ENCODE data around the gene P2RX2.

Gene P2RX2

DNA sequence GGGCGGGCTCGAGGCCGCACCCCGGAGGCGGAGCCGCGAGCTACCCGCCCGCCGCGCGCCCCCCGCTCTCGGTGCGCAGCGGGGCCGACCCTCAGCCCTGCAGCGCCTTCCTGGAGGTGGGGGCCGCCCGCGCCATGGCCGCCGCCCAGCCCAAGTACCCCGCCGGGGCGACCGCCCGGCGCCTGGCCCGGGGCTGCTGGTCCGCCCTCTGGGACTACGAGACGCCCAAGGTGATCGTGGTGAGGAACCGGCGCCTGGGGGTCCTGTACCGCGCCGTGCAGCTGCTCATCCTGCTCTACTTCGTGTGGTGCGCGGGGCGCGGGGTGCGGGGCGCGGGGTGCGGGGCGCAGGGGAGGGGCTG is at the start of gene P2RX2:
TSS of gene P2RX2 (plus strand) at position 94 of the 361 bp plus-strand sequence. CDS start at position 135, 41 bp downstream.
- FAIRE-seq = no peak
- no peak for DNase-seq (ENCODE audit: insufficient read length, low spot score)

DNA sequence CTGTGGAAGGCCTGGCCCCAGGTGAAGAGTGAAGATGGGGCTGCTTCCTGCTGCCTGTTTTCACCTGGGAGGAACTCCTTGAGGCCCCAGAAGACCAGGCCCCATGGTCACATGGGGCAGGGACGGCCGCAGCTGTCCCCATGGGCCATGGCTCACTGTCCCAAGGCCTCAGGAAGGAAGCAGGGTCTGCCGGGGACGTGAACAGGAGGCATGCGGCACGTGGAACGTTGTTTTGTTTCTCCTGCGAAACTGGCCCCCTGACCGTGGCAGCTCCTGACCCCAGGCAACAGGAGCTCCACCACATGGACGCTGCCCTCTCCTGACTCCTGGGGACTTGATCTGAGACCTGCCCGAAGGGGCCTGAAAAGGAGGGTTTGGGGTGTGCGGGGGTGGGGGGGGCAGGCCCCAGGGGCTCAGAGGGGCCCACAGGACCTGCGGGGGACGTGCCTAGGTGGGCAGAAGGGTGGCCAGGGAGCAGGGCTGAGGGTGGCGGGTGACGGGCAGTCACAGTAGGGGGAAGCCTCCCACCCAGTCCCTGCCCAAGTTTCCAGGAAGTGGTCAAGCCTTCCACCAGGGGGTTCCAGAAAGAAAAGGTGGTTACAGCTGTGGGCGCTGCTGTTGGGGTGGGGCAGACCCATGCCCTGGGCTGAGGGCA is 49.6 kb upstream of the P2RX2 start:
- no peak for FAIRE-seq

DNA sequence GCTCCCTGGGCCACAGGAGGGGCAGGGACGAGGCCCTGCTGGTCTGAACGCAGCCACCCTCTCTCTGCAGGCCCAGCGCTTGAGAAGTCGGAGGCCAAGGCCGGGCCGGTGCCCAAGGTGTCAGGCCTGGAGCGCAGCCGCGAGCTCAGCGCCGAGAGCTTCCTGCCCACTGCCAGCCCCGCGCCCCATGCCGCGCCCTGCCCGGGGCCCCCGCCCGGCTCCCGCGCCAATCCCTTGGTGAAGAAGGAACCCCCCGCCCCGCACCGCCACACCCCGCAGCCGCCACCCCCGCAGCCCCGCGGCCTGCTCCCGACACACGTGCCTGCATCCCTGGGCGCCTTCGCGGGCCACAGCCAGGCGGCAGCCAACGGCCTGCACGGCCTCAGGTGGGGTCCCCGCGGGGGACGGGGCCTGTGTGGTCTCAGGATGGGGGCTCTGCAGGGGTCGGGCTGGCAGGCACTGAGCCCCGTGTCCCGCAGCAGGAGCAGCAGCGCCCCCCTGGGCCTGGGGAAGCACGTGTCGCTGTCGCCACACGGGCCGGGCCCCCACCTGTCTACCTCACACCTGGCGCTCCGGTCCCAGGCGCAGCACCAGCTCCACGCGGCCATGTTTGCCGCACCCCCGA is 48.6 kb upstream of the P2RX2 start:
- DNase-seq (ENCODE audit: insufficient read length, low spot score) = no peak
- FAIRE-seq = no peak

More for the DNA sequence above, 49.6 kb upstream of the P2RX2 start:
- DNase-seq (ENCODE audit: insufficient read length, low spot score) = no peak

DNA sequence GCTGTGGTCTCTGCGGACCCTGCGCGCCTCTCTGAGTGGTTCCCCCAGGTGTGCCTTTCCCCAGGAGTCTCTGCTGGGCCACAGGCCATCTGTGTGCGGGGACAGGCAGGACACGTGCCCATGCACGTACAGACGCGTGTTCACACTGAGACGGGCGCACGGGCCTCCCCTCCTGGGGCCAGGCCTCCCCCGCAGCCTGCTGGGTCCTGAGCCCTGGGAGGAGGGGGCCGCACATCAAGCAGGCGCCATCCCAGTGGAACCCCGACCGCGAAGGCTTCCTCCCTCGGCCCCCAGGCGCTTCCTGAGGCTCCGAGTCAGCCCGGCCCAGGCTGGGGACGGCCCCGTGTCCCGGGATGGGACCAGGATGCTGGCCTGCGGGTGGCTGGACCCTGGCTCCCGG is 47.9 kb upstream of the P2RX2 start:
- DNase-seq (ENCODE audit: insufficient read length, low spot score) (no peak), FAIRE-seq (no peak)

DNA sequence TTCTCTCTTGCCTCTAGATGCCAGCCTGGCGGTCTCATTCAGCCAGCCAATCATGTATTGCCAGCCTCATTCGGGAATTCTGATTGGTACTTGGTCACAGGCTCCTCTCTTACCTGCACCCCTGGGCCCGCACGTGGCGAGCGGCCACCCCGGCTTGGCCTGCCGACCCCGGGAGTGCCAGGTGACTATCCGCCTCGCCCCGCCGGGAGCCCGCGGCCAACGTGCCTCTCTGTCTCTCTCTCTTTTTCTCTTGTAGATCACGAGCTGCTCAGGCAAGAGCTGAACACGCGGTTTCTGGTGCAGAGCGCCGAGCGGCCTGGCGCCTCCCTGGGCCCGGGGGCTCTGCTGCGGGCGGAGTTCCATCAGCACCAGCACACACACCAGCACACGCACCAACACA is 47.5 kb upstream of the P2RX2 start:
- no peak for DNase-seq (ENCODE audit: insufficient read length, low spot score)

DNA sequence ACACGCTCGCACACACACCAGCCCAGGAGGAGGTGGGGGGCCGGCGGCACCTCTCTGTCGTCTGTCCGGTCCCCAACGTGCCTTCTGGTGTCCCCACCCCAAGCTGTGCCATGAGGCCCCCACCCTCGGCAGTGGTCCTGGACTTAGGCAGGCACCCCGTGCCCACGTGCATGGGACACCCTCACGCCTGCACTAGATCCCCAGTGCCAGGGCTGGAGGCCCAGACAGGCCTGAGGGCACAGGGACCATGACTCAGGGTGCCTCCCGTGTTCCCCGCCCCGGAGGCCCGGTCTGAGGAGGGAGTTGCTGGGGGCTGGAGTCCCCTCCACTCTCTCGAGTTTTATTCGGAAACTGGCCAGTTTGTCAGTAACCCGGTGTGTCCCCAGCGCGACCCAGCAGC is 47.0 kb upstream of the P2RX2 start:
- DNase-seq (ENCODE audit: insufficient read length, low spot score) (no peak), FAIRE-seq (no peak)

More for the DNA sequence above, 47.5 kb upstream of the P2RX2 start:
- no peak for FAIRE-seq

DNA sequence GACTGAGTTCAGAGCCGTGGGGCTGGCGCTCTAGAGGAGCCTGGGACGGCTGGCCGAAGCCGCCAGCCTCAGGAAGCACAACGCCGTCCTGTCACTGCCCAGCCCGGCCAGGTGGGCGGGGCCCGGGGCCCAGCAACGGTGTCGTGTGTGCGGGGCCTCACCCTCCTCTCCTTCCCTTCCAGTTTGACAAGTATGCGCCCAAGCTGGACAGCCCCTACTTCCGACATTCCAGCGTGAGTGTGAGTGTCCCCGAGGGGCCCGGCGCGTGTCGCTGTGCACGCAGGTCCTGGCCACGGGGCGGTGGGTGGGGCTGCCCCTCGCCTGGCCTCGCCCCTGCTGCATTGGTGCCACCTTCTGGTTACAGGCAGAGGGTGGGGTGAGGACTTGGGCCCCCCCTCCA is 46.5 kb upstream of the P2RX2 start:
- DNase-seq (ENCODE audit: insufficient read length, low spot score) (no peak), FAIRE-seq (no peak)

DNA sequence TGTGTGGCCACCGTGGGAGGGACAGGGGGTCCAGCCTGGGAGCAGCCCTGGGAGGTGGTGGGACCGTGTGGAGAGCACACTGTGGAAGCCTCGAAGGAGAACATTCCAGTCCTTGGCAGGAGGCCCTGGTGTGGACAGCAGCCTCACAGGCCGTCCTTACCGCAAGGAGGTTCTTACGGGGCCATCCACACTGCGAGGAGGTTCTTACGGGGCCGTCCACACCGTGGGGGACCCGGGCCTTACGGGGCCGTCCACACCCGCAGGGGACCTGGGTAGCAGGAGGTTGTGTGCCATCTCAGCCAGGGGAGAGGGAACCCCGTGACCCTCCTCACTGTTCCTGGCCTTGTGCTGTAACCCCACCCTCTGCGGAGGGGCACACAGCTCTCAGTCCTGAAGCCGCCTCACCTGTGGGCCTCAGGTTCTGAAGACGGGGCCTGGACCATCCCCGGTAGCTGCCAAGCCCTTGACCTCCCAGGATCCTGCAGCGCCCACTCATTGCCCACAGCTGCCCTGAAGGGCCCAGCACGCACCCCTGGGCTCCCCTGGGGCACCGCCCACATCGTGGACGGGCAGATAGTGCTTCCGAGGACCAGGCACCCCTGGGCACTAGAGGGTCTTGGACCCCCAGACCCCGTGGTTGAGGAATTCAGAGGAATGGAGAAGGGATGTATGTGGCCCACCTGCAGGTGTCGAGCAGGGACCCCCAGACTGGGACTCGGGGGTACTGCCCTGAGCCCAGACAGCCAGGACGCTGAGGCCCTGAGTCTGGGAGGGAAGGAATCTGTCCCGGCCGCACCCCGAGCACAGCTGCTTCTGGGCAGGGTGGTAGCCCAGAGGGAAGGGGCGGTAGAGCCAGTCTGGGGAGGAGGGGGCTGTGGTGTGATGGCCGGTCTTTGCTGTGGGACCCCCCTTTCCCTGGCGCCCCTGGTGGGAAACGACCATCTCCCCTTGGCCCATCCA is 45.5 kb upstream of the P2RX2 start:
- no peak for DNase-seq (ENCODE audit: insufficient read length, low spot score)
- FAIRE-seq = no peak

DNA sequence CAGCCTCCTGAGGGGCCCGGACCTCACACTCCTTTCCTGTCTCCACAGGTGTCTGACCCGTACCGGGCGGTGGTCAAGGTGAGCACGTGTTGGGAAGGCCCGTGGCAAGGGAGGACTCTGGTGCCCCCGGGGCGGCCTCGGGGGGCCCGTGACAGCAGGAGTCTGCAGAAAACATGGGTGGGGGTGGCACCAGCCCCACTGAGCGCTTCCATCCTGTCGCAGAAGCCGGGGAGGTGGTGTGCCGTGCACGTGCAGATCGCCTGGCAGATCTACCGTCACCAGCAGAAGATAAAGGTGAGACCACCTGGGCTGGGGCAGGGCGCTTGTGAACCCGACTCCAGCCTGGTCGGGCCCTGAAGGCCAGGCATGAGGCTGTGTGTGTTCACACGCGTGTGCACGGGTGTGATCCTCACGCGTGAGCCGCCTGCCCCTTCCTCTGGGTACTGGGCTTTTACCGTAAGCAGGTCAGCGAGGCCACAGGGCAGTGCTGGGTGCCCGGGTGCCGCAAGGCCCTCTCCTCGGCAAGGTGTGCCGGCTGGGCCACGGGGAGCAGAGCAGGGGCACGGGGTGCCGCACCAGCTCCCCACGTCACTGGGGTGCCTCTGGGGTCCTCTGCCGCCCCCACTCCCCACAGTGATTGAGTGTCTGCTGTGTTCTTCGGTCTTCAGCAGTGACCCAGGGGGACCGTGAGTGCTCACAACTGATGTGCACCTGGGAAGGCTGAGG is 44.1 kb upstream of the P2RX2 start:
- no peak for DNase-seq (ENCODE audit: insufficient read length, low spot score)
- no peak for FAIRE-seq

DNA sequence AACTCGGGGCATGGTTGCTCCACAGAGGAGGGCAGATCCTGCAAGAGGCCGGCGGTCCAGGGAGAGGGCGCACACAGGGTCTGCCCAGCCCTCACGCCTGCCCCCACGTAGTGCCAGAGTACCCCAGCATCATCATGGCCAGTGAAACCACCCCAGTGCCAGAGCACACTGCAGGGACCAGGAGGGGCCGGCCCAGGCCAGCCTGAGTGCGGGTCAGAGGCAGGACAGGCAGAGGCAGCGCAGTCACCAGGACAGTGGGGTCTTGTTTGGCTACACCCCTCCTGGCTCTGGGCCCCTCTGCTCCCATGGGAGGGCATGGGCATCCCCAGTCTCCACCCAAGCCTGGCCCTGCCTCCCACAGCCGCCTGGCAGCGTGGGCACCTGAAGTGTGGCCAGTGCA is 42.9 kb upstream of the P2RX2 start:
- FAIRE-seq = no peak
- no peak for DNase-seq (ENCODE audit: insufficient read length, low spot score)

DNA sequence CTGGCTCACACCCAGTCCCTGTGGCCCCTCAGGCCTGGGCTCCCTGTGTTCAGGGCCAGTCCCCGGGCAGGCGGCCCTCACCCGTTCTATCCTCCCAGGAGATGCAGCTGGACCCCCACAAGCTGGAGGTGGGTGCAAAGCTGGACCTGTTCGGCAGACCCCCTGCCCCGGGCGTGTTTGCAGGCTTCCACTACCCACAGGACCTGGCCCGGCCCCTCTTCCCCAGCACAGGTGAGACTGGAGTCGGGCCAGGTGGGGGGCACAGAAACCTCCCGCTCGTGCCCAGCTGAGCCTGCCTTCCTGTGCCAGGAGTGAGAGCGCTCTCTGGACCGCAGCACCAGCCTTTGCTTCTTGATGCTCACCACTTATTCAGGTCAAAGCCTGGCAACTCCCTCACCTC is 41.9 kb upstream of the P2RX2 start:
- FAIRE-seq (no peak), DNase-seq (ENCODE audit: insufficient read length, low spot score) (no peak)

DNA sequence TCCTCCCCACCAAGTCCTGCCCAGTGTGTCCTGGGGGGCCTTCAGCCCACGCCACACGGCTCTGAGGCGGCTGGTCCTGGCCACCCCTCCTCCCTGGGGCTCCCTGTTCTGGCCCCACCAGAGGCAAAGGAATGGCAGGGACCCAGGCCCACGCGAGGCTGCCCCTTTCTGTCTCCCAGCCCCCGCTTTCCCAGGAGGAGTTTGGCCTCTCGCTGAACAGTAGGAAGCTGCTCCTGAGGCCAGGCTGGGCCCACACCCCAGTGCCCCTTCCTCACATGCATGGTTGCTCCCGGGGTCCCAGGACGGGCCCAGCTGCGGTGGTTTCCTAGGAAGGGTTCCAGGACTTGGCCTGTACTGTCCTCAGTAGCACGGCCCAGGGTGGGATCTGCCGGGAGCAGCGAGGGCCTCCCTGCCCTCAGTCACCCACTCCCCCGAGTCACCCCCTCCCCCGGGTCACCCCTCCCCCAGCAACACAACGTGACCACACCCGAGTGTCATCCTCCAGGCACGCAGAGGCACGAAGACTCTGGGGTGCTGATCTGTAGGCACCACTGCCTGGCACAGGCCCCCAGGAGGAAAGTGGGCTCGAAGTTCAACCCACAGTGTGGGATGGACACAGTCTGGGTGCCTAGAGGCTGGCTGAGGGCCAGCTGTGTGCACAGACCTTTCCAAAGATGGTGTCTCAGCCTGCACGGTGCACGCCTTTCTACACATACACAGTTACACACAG is 41.2 kb upstream of the P2RX2 start:
- DNase-seq (ENCODE audit: insufficient read length, low spot score) = no peak
- FAIRE-seq = no peak

DNA sequence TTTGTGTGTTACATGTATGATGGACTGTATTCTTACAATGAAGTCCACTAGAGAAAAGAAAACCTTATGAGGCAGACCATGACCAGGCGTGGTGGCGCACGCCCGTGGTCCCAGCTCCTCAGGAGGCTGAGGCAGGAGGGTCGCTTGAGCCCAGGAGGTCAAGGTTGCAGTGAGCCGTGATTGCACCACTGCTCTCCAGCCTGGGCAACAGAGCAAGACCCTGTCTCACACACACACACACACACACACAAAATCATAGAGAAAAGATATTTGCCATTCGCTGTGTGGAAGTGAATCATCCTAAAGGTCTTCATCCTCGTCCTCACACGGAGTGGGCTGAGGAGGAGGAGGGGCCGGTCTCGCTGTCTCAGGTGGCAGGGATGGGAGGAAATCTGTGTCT is 40.5 kb upstream of the P2RX2 start:
- DNase-seq (ENCODE audit: insufficient read length, low spot score) (no peak), FAIRE-seq (no peak)

DNA sequence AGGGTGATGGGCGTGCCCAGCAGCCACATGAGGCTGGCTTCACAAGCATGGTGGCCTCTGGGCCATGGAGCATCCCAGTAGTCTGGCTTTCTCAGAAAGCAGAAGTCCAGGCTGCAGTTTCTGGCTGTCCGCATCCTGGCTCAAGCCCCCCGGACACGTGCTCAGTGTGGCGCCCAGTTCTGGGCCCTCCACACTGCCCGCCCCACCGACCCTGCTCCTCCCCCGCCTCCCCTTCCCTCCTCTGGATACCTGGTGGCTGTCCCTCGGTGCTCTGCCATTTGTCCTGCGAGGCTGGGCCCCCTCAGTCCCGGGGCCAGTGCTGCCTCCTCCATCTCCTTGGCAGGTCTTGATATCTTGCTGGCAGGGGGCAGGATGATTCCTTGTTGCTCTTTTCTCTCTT is 39.8 kb upstream of the P2RX2 start:
- DNase-seq (ENCODE audit: insufficient read length, low spot score) (no peak), FAIRE-seq (no peak)

DNA sequence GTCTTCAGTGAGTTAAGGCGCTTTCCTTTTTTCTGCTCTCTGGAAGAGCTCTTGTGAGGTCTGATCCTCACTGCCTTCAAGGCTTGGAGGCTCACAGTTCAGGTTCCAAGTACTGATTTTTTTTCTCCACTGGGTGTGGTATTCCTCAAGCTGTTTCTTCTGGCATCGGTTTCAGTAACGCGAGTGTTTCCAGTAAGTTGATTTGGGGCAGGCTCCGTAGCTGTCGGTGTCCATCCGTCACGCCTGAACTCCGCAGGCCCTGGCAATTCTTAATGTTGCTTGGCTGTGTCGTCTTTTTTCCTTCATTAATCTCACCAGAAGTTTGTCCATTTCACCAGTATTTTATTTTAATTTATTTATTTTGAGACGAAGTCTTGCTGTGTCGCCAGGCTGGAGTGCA is 38.8 kb upstream of the P2RX2 start:
- FAIRE-seq = no peak
- no peak for DNase-seq (ENCODE audit: insufficient read length, low spot score)

DNA sequence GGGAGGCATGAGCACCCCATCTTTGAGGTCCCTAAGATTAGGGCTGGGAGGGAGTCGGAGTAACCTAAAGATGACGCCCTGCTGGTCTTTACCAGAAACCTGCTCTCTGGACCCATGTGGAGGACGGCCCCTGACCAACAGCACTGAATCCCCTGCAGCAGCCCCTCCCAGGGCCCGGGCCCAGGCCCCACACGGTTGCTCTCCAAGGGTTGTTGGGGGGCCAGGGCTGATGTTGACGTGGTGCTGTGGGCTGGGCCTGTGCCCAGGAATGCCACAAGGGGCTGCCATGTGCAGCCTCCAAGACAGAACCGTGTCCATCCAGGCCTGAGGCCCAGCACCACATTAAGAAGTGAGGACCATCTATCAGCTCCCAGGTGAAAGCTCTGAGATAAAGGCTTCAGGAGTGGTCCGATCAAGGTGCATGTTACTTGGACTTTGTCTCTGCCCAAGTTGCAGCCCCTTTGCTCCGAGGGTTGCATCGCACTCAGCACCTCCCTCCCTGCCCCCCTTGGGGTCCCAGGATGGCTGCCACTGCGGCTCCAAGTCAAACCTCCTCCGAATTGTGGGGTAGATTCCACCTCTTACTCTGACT is 37.8 kb upstream of the P2RX2 start:
- DNase-seq (ENCODE audit: insufficient read length, low spot score) (no peak), FAIRE-seq (no peak)

DNA sequence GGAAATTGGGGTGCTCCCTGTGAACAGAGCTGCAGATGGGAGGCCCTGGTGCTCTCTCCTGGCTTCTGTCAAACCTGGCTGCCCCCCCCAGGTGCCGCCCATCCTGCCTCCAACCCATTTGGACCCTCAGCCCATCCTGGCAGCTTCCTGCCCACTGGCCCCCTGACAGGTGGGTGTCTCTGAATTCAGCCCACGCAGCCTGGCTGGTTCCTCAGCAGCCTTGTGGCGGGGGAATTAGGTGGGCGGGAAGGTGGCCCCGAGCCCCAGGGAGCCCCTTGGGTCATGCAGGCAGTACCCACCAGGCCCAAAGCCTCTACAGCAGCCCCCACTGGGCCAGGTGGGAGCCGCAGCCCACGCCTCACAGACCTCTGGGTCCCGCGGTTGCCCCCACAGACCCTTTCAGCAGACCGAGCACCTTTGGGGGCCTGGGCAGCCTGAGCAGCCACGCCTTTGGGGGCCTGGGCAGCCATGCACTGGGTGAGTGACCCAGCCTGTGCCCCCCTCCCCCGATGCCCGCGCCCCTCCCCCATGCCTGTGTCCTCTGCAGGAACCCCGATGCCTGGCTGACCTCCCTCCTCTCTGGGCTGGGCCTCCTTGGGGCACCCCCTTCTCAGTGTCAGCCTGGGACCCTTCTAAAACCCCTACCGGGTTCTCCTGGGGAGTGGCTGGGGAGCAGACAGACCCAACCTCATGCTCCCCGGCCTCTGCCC is 37.1 kb upstream of the P2RX2 start:
- DNase-seq (ENCODE audit: insufficient read length, low spot score) (no peak), FAIRE-seq (no peak)

DNA sequence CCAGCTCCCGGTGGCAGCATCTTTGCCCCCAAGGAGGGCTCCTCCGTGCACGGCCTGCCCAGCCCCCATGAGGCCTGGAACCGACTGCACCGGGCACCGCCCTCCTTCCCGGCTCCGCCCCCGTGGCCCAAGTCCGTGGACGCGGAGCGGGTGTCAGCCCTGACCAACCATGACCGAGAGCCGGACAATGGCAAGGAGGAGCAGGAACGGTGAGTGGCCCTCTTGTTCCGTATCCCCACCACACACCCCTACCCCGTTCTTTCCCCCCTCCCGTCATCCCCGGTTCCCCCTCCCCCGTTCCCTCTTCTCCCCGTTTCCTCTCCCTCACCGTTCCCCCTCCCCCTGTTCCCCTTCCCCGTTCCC is 36.5 kb upstream of the P2RX2 start:
- FAIRE-seq (no peak), DNase-seq (ENCODE audit: insufficient read length, low spot score) (no peak)

DNA sequence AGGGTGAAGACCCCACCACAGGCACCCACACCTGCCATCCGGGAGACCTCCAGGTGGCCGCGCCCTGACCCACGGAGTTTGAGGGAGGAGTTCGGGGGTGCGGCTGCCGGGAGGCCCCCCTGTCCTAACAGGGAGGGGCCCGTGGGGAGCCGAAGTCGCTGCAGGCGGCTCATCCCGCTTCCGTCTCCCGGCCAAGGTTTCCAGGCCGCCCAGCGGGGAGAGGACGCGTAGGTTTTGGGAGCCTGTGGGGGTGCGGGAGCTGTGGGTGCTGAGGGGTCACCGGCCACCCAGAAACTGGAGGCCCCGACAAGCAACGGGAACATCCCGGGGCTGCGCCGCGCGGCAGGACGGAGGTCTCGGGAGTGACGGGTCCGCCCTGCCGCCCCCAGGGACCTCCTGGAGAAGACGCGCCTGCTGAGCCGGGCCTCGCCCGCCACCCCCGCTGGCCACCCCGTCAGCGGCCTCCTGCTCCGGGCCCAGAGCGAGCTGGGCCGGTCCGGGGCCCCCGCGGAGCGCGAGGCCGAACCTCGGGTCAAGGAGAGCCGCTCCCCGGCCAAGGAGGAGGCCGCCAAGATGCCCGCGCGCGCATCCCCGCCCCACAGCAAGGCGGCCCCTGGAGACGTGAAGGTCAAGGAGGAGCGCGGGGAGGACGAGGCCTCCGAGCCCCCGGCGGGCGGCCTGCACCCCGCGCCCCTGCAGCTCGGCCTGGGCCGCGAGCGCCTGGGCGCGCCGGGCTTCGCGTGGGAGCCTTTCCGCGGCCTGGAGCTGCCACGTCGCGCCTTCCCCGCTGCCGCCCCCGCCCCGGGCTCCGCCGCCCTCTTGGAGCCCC is 35.8 kb upstream of the P2RX2 start:
- FAIRE-seq (no peak), DNase-seq (ENCODE audit: insufficient read length, low spot score) (no peak)
